Activated B cell treated with CpG ODN at 0.5 μM for 24 hours (primary cell): ENCODE data around the gene ZRANB3. TPM values are rescaled to one million over a fixed set of nuclear protein-coding genes. Genes with fewer than 3 reads are reported as not detected.

ENCODE experiments used
- ATAC-seq: fragments of 200-7000 bp; cut with Tn5 transposase; one replicate; pipeline ENCODE4 v1.10.0; 2021; ENCODE audit warnings: low read depth, mild to moderate bottlenecking, moderate library complexity
- CTCF ChIA-PET: fragments of 350-600 bp; sonication (Branson Sonifier 250); formaldehyde crosslinking; loops from one replicate; lab custom pipeline; 2021; ENCODE audit warnings: antibody characterized with exemption; lab: Charles Lee
- POLR2A ChIA-PET: fragments of 350-600 bp; sonication (Branson Sonifier 250); formaldehyde crosslinking; loops from one replicate; lab custom pipeline; 2021; ENCODE audit warnings: antibody characterized with exemption; lab: Charles Lee
- DNase-seq: peaks from one replicate; pipeline ENCODE4 v3.0.0; 2022
- H3K27ac Mint-ChIP-seq: one replicate; pipeline ENCODE4 v1.8.0; 2020; ENCODE audit warnings: mixed read lengths
- H3K27me3 Mint-ChIP-seq: one replicate; pipeline ENCODE4 v1.8.0; 2021; ENCODE audit warnings: mixed read lengths
- H3K36me3 Mint-ChIP-seq: one replicate; pipeline ENCODE4 v1.8.0; 2021; ENCODE audit warnings: low read depth, mixed read lengths
- H3K4me1 Mint-ChIP-seq: one replicate; pipeline ENCODE4 v1.8.0; 2021; ENCODE audit warnings: mixed read lengths
- H3K4me3 Mint-ChIP-seq: one replicate; pipeline ENCODE4 v1.8.0; 2020; ENCODE audit warnings: mild to moderate bottlenecking, mixed read lengths
- H3K9me3 Mint-ChIP-seq: one replicate; pipeline ENCODE4 v1.8.0; 2020; ENCODE audit warnings: mixed read lengths
- intact Hi-C: fragments of 100-400 bp; cut with micrococcal nuclease; formaldehyde crosslinking; loops from one replicate; pipeline ENCODE4 v1.15.1; 2024
- total RNA-seq: library from RNA; stranded (reverse); gene quantifications from 2 replicates; pipeline ENCODE4 v1.2.3, GENCODE V29; 2022
- TF ChIP-seq, protein P1 (sequence below): fragments of 200-600 bp; IDR thresholded peaks from one replicate; pipeline ENCODE4 v1.8.0; 2022; ENCODE audit warnings: antibody characterized with exemption, mild to moderate bottlenecking

The ZRANB3 gene
- total RNA-seq, 1 donor from 2014 or later: 14.4 TPM

- H3K36me3 Mint-ChIP-seq: peaks cover 78% of the 10 kb centered on the region
- CTCF ChIA-PET: no interaction called here
Measured at GRCh38 chr2:135162786-135163185, 368.2 kb downstream of the ZRANB3 start.

DNA sequence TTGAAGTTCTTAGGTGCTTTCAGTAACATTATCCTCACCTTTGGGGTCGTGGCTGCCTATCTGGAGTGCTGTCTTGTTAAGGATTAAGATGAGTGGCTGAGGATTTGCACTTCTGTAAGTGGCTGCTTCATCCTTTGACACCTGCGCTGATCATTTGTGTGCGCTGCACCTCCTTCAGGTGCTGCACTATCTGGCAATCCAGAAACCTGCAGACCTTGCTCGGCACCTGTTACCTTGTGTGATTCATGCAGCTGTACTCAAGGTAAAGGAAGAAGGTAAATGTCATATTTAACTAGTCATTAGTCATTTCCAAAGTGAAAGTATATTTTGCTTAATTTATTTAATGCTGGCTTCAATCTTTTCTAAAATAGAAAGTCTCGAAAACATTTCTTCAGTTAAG is 368.6 kb downstream of the ZRANB3 start:
- POLR2A ChIA-PET: no interaction called here
- TF ChIP-seq, protein P1, sequence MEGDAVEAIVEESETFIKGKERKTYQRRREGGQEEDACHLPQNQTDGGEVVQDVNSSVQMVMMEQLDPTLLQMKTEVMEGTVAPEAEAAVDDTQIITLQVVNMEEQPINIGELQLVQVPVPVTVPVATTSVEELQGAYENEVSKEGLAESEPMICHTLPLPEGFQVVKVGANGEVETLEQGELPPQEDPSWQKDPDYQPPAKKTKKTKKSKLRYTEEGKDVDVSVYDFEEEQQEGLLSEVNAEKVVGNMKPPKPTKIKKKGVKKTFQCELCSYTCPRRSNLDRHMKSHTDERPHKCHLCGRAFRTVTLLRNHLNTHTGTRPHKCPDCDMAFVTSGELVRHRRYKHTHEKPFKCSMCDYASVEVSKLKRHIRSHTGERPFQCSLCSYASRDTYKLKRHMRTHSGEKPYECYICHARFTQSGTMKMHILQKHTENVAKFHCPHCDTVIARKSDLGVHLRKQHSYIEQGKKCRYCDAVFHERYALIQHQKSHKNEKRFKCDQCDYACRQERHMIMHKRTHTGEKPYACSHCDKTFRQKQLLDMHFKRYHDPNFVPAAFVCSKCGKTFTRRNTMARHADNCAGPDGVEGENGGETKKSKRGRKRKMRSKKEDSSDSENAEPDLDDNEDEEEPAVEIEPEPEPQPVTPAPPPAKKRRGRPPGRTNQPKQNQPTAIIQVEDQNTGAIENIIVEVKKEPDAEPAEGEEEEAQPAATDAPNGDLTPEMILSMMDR: no peak
- intact Hi-C loops: no loop called here
- CTCF ChIA-PET: no interaction called here
- H3K36me3 Mint-ChIP-seq: peaks cover 76% of the 10 kb centered on the region
- H3K4me3 Mint-ChIP-seq: no peak overlapping the region
- DNase-seq (no peak), ATAC-seq (no peak)
- H3K4me1 Mint-ChIP-seq: no peaks in the 10 kb centered on the region
- H3K9me3 Mint-ChIP-seq: no peaks in the 10 kb centered on the region
- H3K27ac Mint-ChIP-seq: no peak overlapping the region
- no peaks in the 10 kb centered on the region for H3K27me3 Mint-ChIP-seq

More at GRCh38 chr2:135162786-135163185, 368.2 kb downstream of the ZRANB3 start:
- H3K27me3 Mint-ChIP-seq: no peaks in the 10 kb centered on the region
- TF ChIP-seq, protein P1: no peak
- no peak for ATAC-seq
- H3K4me3 Mint-ChIP-seq: no peak overlapping the region
- DNase-seq: no peak
- POLR2A ChIA-PET: no interaction called here
- H3K4me1 Mint-ChIP-seq: no peaks in the 10 kb centered on the region
- no peak overlapping the region for H3K27ac Mint-ChIP-seq
- intact Hi-C loops: no loop called here
- no peaks in the 10 kb centered on the region for H3K9me3 Mint-ChIP-seq

- ATAC-seq (no peak), DNase-seq (no peak)
- H3K4me1 Mint-ChIP-seq: no peaks in the 10 kb centered on the region
- ChIA-PET POLR2A (no interaction called here), CTCF (no interaction called here)
- no peaks in the 10 kb centered on the region for H3K9me3 Mint-ChIP-seq
- no peak overlapping the region for H3K27ac Mint-ChIP-seq
- intact Hi-C loops: no loop called here
- H3K27me3 Mint-ChIP-seq: no peaks in the 10 kb centered on the region
- TF ChIP-seq, protein P1: no peak
- H3K36me3 Mint-ChIP-seq: peaks cover 82% of the 10 kb centered on the region
- H3K4me3 Mint-ChIP-seq: no peak overlapping the region
Measured at GRCh38 chr2:135159191-135159590, 371.8 kb downstream of the ZRANB3 start.

DNA sequence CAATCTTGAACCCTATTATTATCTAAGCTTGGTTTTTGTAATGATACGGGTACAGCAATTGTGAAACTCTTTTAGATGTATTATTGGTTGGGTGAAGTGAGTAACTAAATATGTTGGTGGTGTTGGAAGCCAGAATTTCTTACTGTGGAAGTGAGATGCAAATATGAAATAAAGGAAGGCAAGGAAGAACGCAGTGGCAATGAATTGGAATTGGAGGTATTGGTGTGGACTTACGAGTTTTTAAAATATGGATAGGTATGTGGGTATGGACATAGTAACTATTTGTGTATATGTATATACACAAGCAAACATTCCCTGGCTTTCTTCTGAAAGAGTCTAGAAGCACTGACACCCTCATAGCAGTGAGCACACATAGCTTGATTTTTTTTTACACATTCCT is 373.2 kb downstream of the ZRANB3 start:
- ATAC-seq: no peak
- H3K4me1 Mint-ChIP-seq: no peaks in the 10 kb centered on the region
- POLR2A ChIA-PET: no interaction called here
- no peaks in the 10 kb centered on the region for H3K9me3 Mint-ChIP-seq
- TF ChIP-seq, protein P1: no peak
- H3K36me3 Mint-ChIP-seq: peaks cover 78% of the 10 kb centered on the region
- intact Hi-C loops: no loop called here
- no peaks in the 10 kb centered on the region for H3K27me3 Mint-ChIP-seq
- no peak overlapping the region for H3K27ac Mint-ChIP-seq
- CTCF ChIA-PET: no interaction called here
- DNase-seq: no peak
- H3K4me3 Mint-ChIP-seq: no peak overlapping the region

DNA sequence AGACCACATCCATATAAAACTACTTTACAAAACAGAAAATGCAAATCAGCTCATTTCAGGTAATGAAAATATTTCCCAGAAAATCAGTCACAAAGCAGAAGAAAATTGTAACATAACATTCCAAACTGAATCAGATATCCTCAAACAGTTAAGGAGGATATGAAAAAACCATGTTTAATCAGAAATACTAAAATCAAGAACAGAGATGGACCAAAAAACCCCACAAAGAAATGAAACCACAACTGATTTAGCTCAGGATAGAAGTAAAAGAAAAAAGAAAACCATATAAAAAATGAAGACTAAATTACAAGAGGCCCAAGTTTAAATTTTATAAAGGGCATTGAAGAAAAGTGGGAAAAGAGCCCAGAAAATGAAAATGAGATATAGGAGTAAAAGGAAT is 376.1 kb downstream of the ZRANB3 start:
- no peak for ATAC-seq
- H3K4me1 Mint-ChIP-seq: no peaks in the 10 kb centered on the region
- no peaks in the 10 kb centered on the region for H3K9me3 Mint-ChIP-seq
- H3K36me3 Mint-ChIP-seq: peaks cover 89% of the 10 kb centered on the region
- no peak overlapping the region for H3K27ac Mint-ChIP-seq
- DNase-seq: no peak
- no peak overlapping the region for H3K4me3 Mint-ChIP-seq
- POLR2A ChIA-PET: no interaction called here
- CTCF ChIA-PET: no interaction called here
- TF ChIP-seq, protein P1: no peak
- H3K27me3 Mint-ChIP-seq: no peaks in the 10 kb centered on the region
- intact Hi-C loops: no loop called here
